Muscle of leg (tissue), 11 donors: ENCODE results near the gene MCMBP. TPM values are rescaled to one million over a fixed set of nuclear protein-coding genes. Genes with fewer than 3 reads are reported as not detected.
A peak's percentile ranks its signal among the peaks of the same experiment; 100 is the strongest.

Experiments
- DNase-seq: peaks from one replicate; pipeline ENCODE4 v3.0.0; 2013
- H3K27ac ChIP-seq: one replicate; pipeline ENCODE4 v1.5.1; 2013; ENCODE audit warnings: mild to moderate bottlenecking, low read length, control low read depth
- H3K27me3 ChIP-seq: one replicate; pipeline ENCODE4 v1.6.1; 2013; ENCODE audit warnings: low read length; ENCODE audit not compliant: control insufficient read depth, insufficient read depth
- H3K36me3 ChIP-seq: one replicate; pipeline ENCODE4 v1.6.1; 2013; ENCODE audit warnings: low read length; ENCODE audit not compliant: control insufficient read depth, insufficient read depth
- H3K4me1 ChIP-seq: one replicate; pipeline ENCODE4 v1.6.1; 2013; ENCODE audit warnings: low read length; ENCODE audit not compliant: control insufficient read depth, insufficient read depth
- H3K4me3 ChIP-seq: one replicate; pipeline ENCODE4 v1.5.1; 2013; ENCODE audit warnings: low read length, control low read depth
- H3K9me3 ChIP-seq: replicated peaks from 2 replicates; pipeline ENCODE4 v1.6.1; 2013; ENCODE audit warnings: low read depth, low read length; ENCODE audit not compliant: control insufficient read depth
- WGBS: methylation state at CpG from one replicate; pipeline ENCODE4 v1.1.5; 2013; ENCODE audit warnings: missing lambda C conversion rate; ENCODE audit not compliant: insufficient coverage; 5-methylcytosine and 5-hydroxymethylcytosine counted together
- polyA plus RNA-seq, 8 donors: library from polyadenylated mRNA; unstranded; fragments of 120-200 nt; gene quantifications; one replicate each; pipeline versions ENCODE4 v1.2.1 to v1.2.3, GENCODE V29; 2013; ENCODE audit warnings: inconsistent platforms in 1 of 8, low replicate concordance in 1 of 8; ENCODE audit not compliant: insufficient read length in 8 of 8, insufficient read depth in 1 of 8
- total RNA-seq: library from RNA; stranded (reverse); fragments of 120-200 nt; gene quantifications from one replicate; pipeline ENCODE4 v1.2.4, GENCODE V29; 2013

Gene MCMBP
- total and polyA plus RNA-seq, 9 donors = 28.4 to 46.7 (median 37.5) TPM

GRCh38 chr10:119834188-119834587, 38.5 kb downstream of the MCMBP start:
- no peak for DNase-seq
- no peaks in the 10 kb centered on the region for H3K9me3 ChIP-seq
- WGBS = no CpG with 5 or more reads among the region's 4 CpGs
- H3K36me3 ChIP-seq = peaks cover 57% of the 10 kb centered on the region
- no peak overlapping the region for H3K4me3 ChIP-seq
- no peak overlapping the region for H3K27ac ChIP-seq
- H3K27me3 ChIP-seq = no peaks in the 10 kb centered on the region
- peaks cover 2% of the 10 kb centered on the region for H3K4me1 ChIP-seq

GRCh38 chr10:119832951-119833350, 39.7 kb downstream of the MCMBP start:
- Histone ChIP-seq H3K27me3 (no peaks in the 10 kb centered on the region), H3K36me3 (peaks cover 54% of the 10 kb centered on the region), H3K27ac (no peak overlapping the region), H3K4me3 (no peak overlapping the region), H3K9me3 (no peaks in the 10 kb centered on the region), H3K4me1 (peaks cover 2% of the 10 kb centered on the region)
- no peak for DNase-seq
- WGBS = no CpG with 5 or more reads among the region's 2 CpGs

- Histone ChIP-seq H3K9me3 (no peaks in the 10 kb centered on the region), H3K36me3 (peaks cover 56% of the 10 kb centered on the region), H3K27ac (no peak overlapping the region), H3K4me3 (no peak overlapping the region), H3K4me1 (peaks cover 2% of the 10 kb centered on the region), H3K27me3 (no peaks in the 10 kb centered on the region)
- DNase-seq = no peak
- 89% methylated on average over 10 of the region's 11 CpGs for WGBS
These were observed 41.0 kb downstream of the MCMBP start for GRCh38 chr10:119831656-119832055.

GRCh38 chr10:119830851-119831250, 41.8 kb downstream of the MCMBP start:
- peaks cover 2% of the 10 kb centered on the region for H3K4me1 ChIP-seq
- H3K27me3 ChIP-seq = no peaks in the 10 kb centered on the region
- H3K9me3 ChIP-seq = no peaks in the 10 kb centered on the region
- 80% methylated on average over 4 of the region's 4 CpGs for WGBS
- no peak overlapping the region for H3K4me3 ChIP-seq
- no peak for DNase-seq
- H3K27ac ChIP-seq = no peak overlapping the region
- H3K36me3 ChIP-seq = peaks cover 49% of the 10 kb centered on the region

- Histone ChIP-seq H3K27me3 (no peaks in the 10 kb centered on the region), H3K4me1 (peaks cover 2% of the 10 kb centered on the region), H3K27ac (no peak overlapping the region), H3K4me3 (no peak overlapping the region), H3K36me3 (peaks cover 44% of the 10 kb centered on the region), H3K9me3 (no peaks in the 10 kb centered on the region)
- no peak for DNase-seq
- no CpG with 5 or more reads among the region's 7 CpGs for WGBS
These were observed 43.2 kb downstream of the MCMBP start for GRCh38 chr10:119829429-119829828.

- DNase-seq = no peak
- Histone ChIP-seq H3K27ac (no peak overlapping the region), H3K9me3 (no peaks in the 10 kb centered on the region), H3K27me3 (no peaks in the 10 kb centered on the region), H3K4me3 (no peak overlapping the region), H3K36me3 (peaks cover 34% of the 10 kb centered on the region), H3K4me1 (no peaks in the 10 kb centered on the region)
- 84% methylated on average over 3 of the region's 4 CpGs for WGBS
These were observed 45.2 kb downstream of the MCMBP start for GRCh38 chr10:119827430-119827829.

- no peaks in the 10 kb centered on the region for H3K27me3 ChIP-seq
- 90% methylated on average over 3 of the region's 6 CpGs for WGBS
- peaks cover 32% of the 10 kb centered on the region for H3K36me3 ChIP-seq
- no peaks in the 10 kb centered on the region for H3K9me3 ChIP-seq
- no peak overlapping the region for H3K27ac ChIP-seq
- no peaks in the 10 kb centered on the region for H3K4me1 ChIP-seq
- DNase-seq = no peak
- H3K4me3 ChIP-seq = no peak overlapping the region
These were observed 45.9 kb downstream of the MCMBP start for GRCh38 chr10:119826771-119827170.

GRCh38 chr10:119824299-119824698, 48.3 kb downstream of the MCMBP start:
- no peaks in the 10 kb centered on the region for H3K27me3 ChIP-seq
- H3K36me3 ChIP-seq = peaks cover 21% of the 10 kb centered on the region
- WGBS = no CpG with 5 or more reads among the region's 3 CpGs
- no peaks in the 10 kb centered on the region for H3K9me3 ChIP-seq
- H3K4me1 ChIP-seq = no peaks in the 10 kb centered on the region
- H3K4me3 ChIP-seq = no peak overlapping the region
- H3K27ac ChIP-seq = no peak overlapping the region
- DNase-seq = no peak

- Histone ChIP-seq H3K36me3 (peaks cover 6% of the 10 kb centered on the region), H3K9me3 (no peaks in the 10 kb centered on the region), H3K4me1 (peaks cover 4% of the 10 kb centered on the region), H3K4me3 (no peak overlapping the region), H3K27ac (no peak overlapping the region), H3K27me3 (no peaks in the 10 kb centered on the region)
- no peak for DNase-seq
- WGBS = no CpG with 5 or more reads among the region's 4 CpGs
These were observed 51.5 kb downstream of the MCMBP start for GRCh38 chr10:119821182-119821581.

- peak; percentile 57 for DNase-seq
- WGBS = 28% methylated on average over 5 of the region's 10 CpGs
These were observed 53.8 kb downstream of the MCMBP start for GRCh38 chr10:119818889-119819270.

More at GRCh38 chr10:119818889-119819270, 53.8 kb downstream of the MCMBP start:
- peaks cover 4% of the 10 kb centered on the region for H3K4me1 ChIP-seq
- no peaks in the 10 kb centered on the region for H3K27me3 ChIP-seq
- H3K9me3 ChIP-seq = no peaks in the 10 kb centered on the region
- peaks cover 6% of the 10 kb centered on the region for H3K36me3 ChIP-seq
- peak overlapping the region; percentile 39 for H3K4me3 ChIP-seq
- H3K27ac ChIP-seq = no peak overlapping the region
